Stimulated activated CD8-positive, alpha-beta memory T cell treated with anti-CD3 and anti-CD28 coated beads, Interleukin-7, amount 100 ng/mL, for 1 hour (primary cell): ENCODE data around the gene APCDD1L.
"Not testable (repeated sequence)": the region's sequence is repeated elsewhere in the genome, so short reads cannot be mapped to it uniquely, and the experiment has no call there.

ENCODE experiments used
- DNase-seq, 2 donors: peaks; one replicate each; pipeline ENCODE4 v3.0.0-alpha.2; 2020; ENCODE audit warnings: low read depth in 2 of 2

APCDD1L gene

GRCh38 chr20:58414786-58415185 lies 100.4 kb downstream of the APCDD1L start:
- not testable (repeated sequence) for DNase-seq

GRCh38 chr20:58414216-58414615 lies 101.0 kb downstream of the APCDD1L start:
- not testable (repeated sequence) for DNase-seq
